H1 (cell line): ENCODE measurements around the gene FBXO21. TPM values are rescaled to one million over a fixed set of nuclear protein-coding genes. Genes with fewer than 3 reads are reported as not detected.
"Not testable (repeated sequence)": the region's sequence is repeated elsewhere in the genome, so short reads cannot be mapped to it uniquely, and the experiment has no call there.

ENCODE experiments used
- CTCF ChIA-PET: fragments of 300-600 bp; sonication (Branson Sonifier 250); formaldehyde crosslinking; loops from one replicate; lab custom pipeline; 2021; ENCODE audit not compliant: partially characterized antibody; lab: Charles Lee
- POLR2A ChIA-PET: fragments of 300-600 bp; sonication (Branson Sonifier 250); formaldehyde crosslinking; loops from one replicate; lab custom pipeline; 2021; ENCODE audit warnings: inconsistent platforms; ENCODE audit not compliant: partially characterized antibody; lab: Charles Lee
- DNase-seq, 2 experiments: peaks; one replicate each; pipeline versions ENCODE4 v3.0.0 to v3.0.0-alpha.2; 2010 to 2022; ENCODE audit warnings: low spot score in 2 of 2, low read depth in 1 of 2, mixed read lengths in 1 of 2
- FAIRE-seq: peaks from 2 replicates; lab custom pipeline; 2011; peaks lifted over from hg19 to GRCh38; lab: Jason Lieb, UNC
- H2AFZ ChIP-seq: 2 replicates; pipeline ENCODE4 v1.8.1; 2012; ENCODE audit warnings: low read length, inconsistent platforms
- H2AK5ac ChIP-seq: 2 replicates; pipeline ENCODE4 v1.6.1; 2013; ENCODE audit warnings: low read depth, low read length
- H2BK120ac ChIP-seq: replicated peaks from 2 replicates; pipeline ENCODE3; 2013; ENCODE audit warnings: low read depth, low read length, inconsistent platforms
- H2BK12ac ChIP-seq: 2 replicates; pipeline ENCODE4 v1.6.1; 2013; ENCODE audit warnings: low read depth, low read length
- H2BK15ac ChIP-seq: 2 replicates; pipeline ENCODE4 v1.6.1; 2013; ENCODE audit warnings: low read length
- H2BK20ac ChIP-seq: 2 replicates; pipeline ENCODE4 v1.6.1; 2013; ENCODE audit warnings: low read length
- H2BK5ac ChIP-seq: 2 replicates; pipeline ENCODE4 v1.6.1; 2013; ENCODE audit warnings: low read depth, low read length
- H3K14ac ChIP-seq: 2 replicates; pipeline ENCODE4 v1.6.1; 2013; ENCODE audit warnings: inconsistent platforms; ENCODE audit not compliant: insufficient read length
- H3K18ac ChIP-seq: 2 replicates; pipeline ENCODE4 v1.6.1; 2013; ENCODE audit warnings: low read length; ENCODE audit errors: extremely low read depth
- H3K23ac ChIP-seq: 2 replicates; pipeline ENCODE4 v1.6.1; 2013; ENCODE audit warnings: inconsistent platforms; ENCODE audit not compliant: insufficient read length
- H3K23me2 ChIP-seq: 2 replicates; pipeline ENCODE4 v1.6.1; 2013; ENCODE audit warnings: low read depth, low read length
- H3K27ac ChIP-seq: 2 replicates; pipeline ENCODE4 v1.6.1; 2011; ENCODE audit warnings: low read depth, low read length, inconsistent platforms
- H3K27me3 ChIP-seq, 4 experiments: replicated peaks in 1 of 4; 1 replicate in 1 of 4; 2 replicates in 3 of 4; pipeline versions ENCODE4 v1.6.1 to v1.8.1; 2011 to 2013; ENCODE audit warnings: low read length in 3 of 4, mild to moderate bottlenecking in 3 of 4, inconsistent platforms in 2 of 4, mixed read lengths in 2 of 4, moderate library complexity in 1 of 4; ENCODE audit not compliant: control insufficient read depth in 3 of 4, insufficient read depth in 3 of 4; ENCODE audit errors: extremely low read depth in 1 of 4
- H3K36me3 ChIP-seq, 4 experiments: 2 replicates each; pipeline versions ENCODE4 v1.6.1 to v1.8.1; 2011 to 2013; ENCODE audit warnings: mild to moderate bottlenecking in 4 of 4, low read length in 3 of 4, moderate library complexity in 2 of 4, control low read depth in 1 of 4, inconsistent platforms in 1 of 4; ENCODE audit not compliant: insufficient read depth in 4 of 4, control insufficient read depth in 2 of 4
- H3K4ac ChIP-seq: replicated peaks from 2 replicates; pipeline ENCODE3; 2013; ENCODE audit warnings: low read length, low read depth, mixed read lengths, inconsistent platforms; ENCODE audit not compliant: insufficient read length
- H3K4me1 ChIP-seq, 4 experiments: replicated peaks in 1 of 4; 1 replicate in 1 of 4; 2 replicates in 3 of 4; pipeline versions ENCODE4 v1.6.1 to v1.8.1; 2011 to 2013; ENCODE audit warnings: low read length in 3 of 4, inconsistent platforms in 2 of 4, mixed read lengths in 1 of 4; ENCODE audit not compliant: insufficient read depth in 4 of 4, control insufficient read depth in 3 of 4
- H3K4me2 ChIP-seq, 2 experiments: 2 replicates each; pipeline versions ENCODE4 v1.6.1 to v1.8.1; 2011 to 2013; ENCODE audit warnings: low read depth in 2 of 2, low read length in 2 of 2, control low read depth in 1 of 2, inconsistent platforms in 1 of 2, mild to moderate bottlenecking in 1 of 2; ENCODE audit not compliant: insufficient read depth in 1 of 2
- H3K4me3 ChIP-seq, 4 experiments: fragments of 200-600, 300-600 bp in 1 of 4; sonication (generic), shearing (Covaris generic), sonication (Bioruptor Twin) in 1 of 4; 2 replicates each; pipeline versions ENCODE4 v1.5.1 to v1.8.1; 2011 to 2016; ENCODE audit warnings: low read length in 4 of 4, low read depth in 3 of 4, control low read depth in 2 of 4, inconsistent platforms in 2 of 4, mild to moderate bottlenecking in 2 of 4, mixed read lengths in 1 of 4, moderate library complexity in 1 of 4; ENCODE audit not compliant: insufficient read depth in 2 of 4; ENCODE audit errors: extremely low read depth in 1 of 4
- H3K56ac ChIP-seq: replicated peaks from 2 replicates; pipeline ENCODE3; 2013; ENCODE audit warnings: low read depth, mild to moderate bottlenecking, mixed read lengths, low read length, inconsistent platforms; ENCODE audit not compliant: insufficient read length
- H3K79me1 ChIP-seq: 2 replicates; pipeline ENCODE4 v1.6.1; 2013; ENCODE audit warnings: low read depth, low read length, control low read depth
- H3K79me2 ChIP-seq, 2 experiments: 2 replicates each; pipeline versions ENCODE4 v1.6.1 to v1.8.1; 2012 to 2013; ENCODE audit warnings: low read length in 2 of 2, mild to moderate bottlenecking in 2 of 2, inconsistent platforms in 1 of 2; ENCODE audit not compliant: insufficient read depth in 2 of 2, control insufficient read depth in 1 of 2
- H3K9ac ChIP-seq, 4 experiments: replicated peaks in 1 of 4; 1 replicate in 1 of 4; 2 replicates in 3 of 4; pipeline versions ENCODE4 v1.6.1 to v1.8.1; 2011 to 2013; ENCODE audit warnings: low read depth in 3 of 4, low read length in 3 of 4, control low read depth in 2 of 4, mild to moderate bottlenecking in 2 of 4, moderate library complexity in 2 of 4, inconsistent platforms in 1 of 4; ENCODE audit errors: extremely low read depth in 1 of 4
- H3K9me3 ChIP-seq, 2 experiments: 2 replicates each; pipeline versions ENCODE4 v1.6.1 to v1.8.1; 2012 to 2013; ENCODE audit warnings: mild to moderate bottlenecking in 2 of 2, moderate library complexity in 2 of 2, control low read depth in 1 of 2, inconsistent platforms in 1 of 2, low read depth in 1 of 2, low read length in 1 of 2, mixed read lengths in 1 of 2; ENCODE audit not compliant: insufficient read depth in 2 of 2
- H4K20me1 ChIP-seq, 2 experiments: replicated peaks in 1 of 2; 2 replicates each; pipeline versions ENCODE3 to v1.8.1; 2011 to 2013; ENCODE audit warnings: inconsistent platforms in 2 of 2, low read length in 2 of 2, mild to moderate bottlenecking in 1 of 2; ENCODE audit not compliant: insufficient read depth in 2 of 2, control insufficient read depth in 1 of 2
- H4K5ac ChIP-seq: 2 replicates; pipeline ENCODE4 v1.6.1; 2013; ENCODE audit warnings: low read length, low read depth, mixed read lengths, inconsistent platforms; ENCODE audit not compliant: insufficient read length
- H4K8ac ChIP-seq: 2 replicates; pipeline ENCODE4 v1.8.0; 2013; ENCODE audit warnings: mild to moderate bottlenecking, moderate library complexity, low read length, inconsistent platforms; ENCODE audit not compliant: insufficient read depth; ENCODE audit errors: extremely low read depth
- H4K91ac ChIP-seq: replicated peaks from 2 replicates; pipeline ENCODE3; 2013; ENCODE audit warnings: low read length, mixed read lengths, inconsistent platforms; ENCODE audit not compliant: insufficient read length
- WGBS, 2 experiments: shearing (Covaris generic) in 1 of 2; methylation state at CpG; one replicate each; pipeline versions ENCODE4 v1.1.6 to v1.1.7; 2013 to 2015; ENCODE audit warnings: low lambda C conversion rate in 2 of 2, mixed read lengths in 2 of 2, inconsistent platforms in 1 of 2, low coverage in 1 of 2, missing lambda C conversion rate in 1 of 2; ENCODE audit not compliant: insufficient replicate concordance in 2 of 2, insufficient coverage in 1 of 2, insufficient read length in 1 of 2; ENCODE audit errors: extremely low coverage in 1 of 2, missing lambda C conversion rate in 1 of 2; 5-methylcytosine and 5-hydroxymethylcytosine counted together
- polyA plus RNA-seq, 7 experiments: library from polyadenylated mRNA; depleted of rRNA in 3 of 7; stranded (reverse) in 5 of 7; unstranded in 2 of 7; fragments of >200 nt in 5 of 7; fragments of 200-250 nt in 2 of 7; gene quantifications; 1 replicate in 5 of 7; 2 replicates in 1 of 7; 4 replicates in 1 of 7; pipeline versions ENCODE4 v1.2.1 to v1.2.3, GENCODE V29; 2011 to 2013; ENCODE audit warnings: missing spikeins in 2 of 7, mixed read lengths in 2 of 7
- total RNA-seq: library from RNA; stranded (reverse); fragmentation: NEBNext Ultra II Directional; extraction: Animal tissue kit (Norgen Biotek cat#: 25700); gene quantifications from 2 replicates; pipeline ENCODE4 v1.2.1, GENCODE V29; 2021

FBXO21 gene
- total and polyA plus RNA-seq, 2 of the 8 experiments (the other 6 are each of a cell fraction or from before 2014, with no cell fraction given): 57.0 to 80.6 TPM

- H3K9me3 ChIP-seq, H3K4ac ChIP-seq, H3K36me3 ChIP-seq, H3K18ac ChIP-seq, H4K91ac ChIP-seq, FAIRE-seq, H2BK15ac ChIP-seq, H4K20me1 ChIP-seq, H3K14ac ChIP-seq, H3K9ac ChIP-seq, H2AFZ ChIP-seq, H4K5ac ChIP-seq, H2BK20ac ChIP-seq, H3K23ac ChIP-seq, H2AK5ac ChIP-seq, H3K4me3 ChIP-seq, H3K27ac ChIP-seq, H3K4me2 ChIP-seq, DNase-seq, H3K4me1 ChIP-seq, H2BK120ac ChIP-seq, H3K79me2 ChIP-seq, H3K23me2 ChIP-seq, H3K56ac ChIP-seq, H3K79me1 ChIP-seq, H2BK5ac ChIP-seq, H3K27me3 ChIP-seq, H2BK12ac ChIP-seq, H4K8ac ChIP-seq: not testable (repeated sequence)
- POLR2A ChIA-PET: interaction anchor here (1.1 kb wide), 1 partner anchor 12 kb away, joined by 3 read pairs; no protein-coding TSS in a partner anchor
- CTCF ChIA-PET: interaction anchor here (1.0 kb wide), 2 partner anchors 167 to 679 kb away, joined by 3 to 5 read pairs; no protein-coding TSS in a partner anchor
- 93% methylated on average over 6 of the region's 6 CpGs; no CpG with 5 or more reads in 1 of the 2 experiments for WGBS, 2 experiments
These were observed 6.1 kb upstream of the FBXO21 start for GRCh38 chr12:117196334-117196733.

GRCh38 chr12:117195027-117195426, 4.8 kb upstream of the FBXO21 start:
- H3K4me2 ChIP-seq, H4K20me1 ChIP-seq, H3K27me3 ChIP-seq, H3K4ac ChIP-seq, H3K36me3 ChIP-seq, H3K79me1 ChIP-seq, H3K23ac ChIP-seq, H3K27ac ChIP-seq, H3K4me1 ChIP-seq, FAIRE-seq, H3K9ac ChIP-seq, H2BK20ac ChIP-seq, H2BK5ac ChIP-seq, H3K56ac ChIP-seq, H2BK15ac ChIP-seq, H3K79me2 ChIP-seq, H3K4me3 ChIP-seq, DNase-seq, H2BK12ac ChIP-seq, H4K91ac ChIP-seq, H4K5ac ChIP-seq, H2AFZ ChIP-seq, H3K23me2 ChIP-seq, H2AK5ac ChIP-seq, H3K14ac ChIP-seq, H4K8ac ChIP-seq, H3K9me3 ChIP-seq, H2BK120ac ChIP-seq, POLR2A ChIA-PET, H3K18ac ChIP-seq: not testable (repeated sequence)
- 95% methylated on average over 3 of the region's 9 CpGs; no CpG with 5 or more reads in 1 of the 2 experiments for WGBS, 2 experiments
- CTCF ChIA-PET: interaction anchor here (0.7 to 1.2 kb wide), 2 partner anchors 16 to 736 kb away, joined by 3 read pairs; no protein-coding TSS in a partner anchor
